Smooth muscle cell (in vitro differentiated cells): Measurements from ENCODE around the gene MRPS21. TPM values are rescaled to one million over a fixed set of nuclear protein-coding genes. Genes with fewer than 3 reads are reported as not detected.

ENCODE experiments used
- DNase-seq: peaks from one replicate; lab custom pipeline; 2025; ENCODE audit not compliant: unreplicated experiment; lab: John Stamatoyannopoulos, UW
- H2AFZ ChIP-seq: fragments of 200-600 bp; sonication (generic); 2 replicates; pipeline ENCODE4 v1.6.0; 2016; ENCODE audit warnings: antibody characterized with exemption, low read depth, mild to moderate bottlenecking
- H3F3A ChIP-seq: fragments of 200-600 bp; sonication (generic); 2 replicates; pipeline ENCODE4 v1.6.0; 2017; ENCODE audit warnings: antibody characterized with exemption, low read depth
- H3K27ac ChIP-seq: fragments of 200-600 bp; sonication (generic); 2 replicates; pipeline ENCODE4 v1.5.1; 2016; ENCODE audit warnings: low read depth, mild to moderate bottlenecking
- H3K27me3 ChIP-seq: fragments of 200-600 bp; sonication (generic); 2 replicates; pipeline ENCODE4 v1.6.1; 2016; ENCODE audit warnings: low read depth, mild to moderate bottlenecking
- H3K36me3 ChIP-seq: fragments of 200-600 bp; sonication (generic); 2 replicates; pipeline ENCODE4 v1.5.1; 2016; ENCODE audit warnings: low read depth
- H3K4me1 ChIP-seq: fragments of 200-600 bp; sonication (generic); 2 replicates; pipeline ENCODE4 v1.5.1; 2016; ENCODE audit warnings: low read depth
- H3K4me2 ChIP-seq: fragments of 200-600 bp; sonication (generic); 2 replicates; pipeline ENCODE4 v1.6.0; 2016; ENCODE audit warnings: mild to moderate bottlenecking
- H3K4me3 ChIP-seq: fragments of 200-600 bp; sonication (generic); 2 replicates; pipeline ENCODE4 v1.5.1; 2016; ENCODE audit warnings: mild to moderate bottlenecking
- H3K79me2 ChIP-seq: fragments of 200-600 bp; sonication (generic); 2 replicates; pipeline ENCODE4 v1.6.0; 2016; ENCODE audit warnings: low read depth, mild to moderate bottlenecking
- H3K9ac ChIP-seq: fragments of 200-600 bp; sonication (generic); 2 replicates; pipeline ENCODE4 v1.6.0; 2016; ENCODE audit warnings: low read depth
- H3K9me3 ChIP-seq: fragments of 200-600 bp; sonication (generic); replicated peaks from 2 replicates; pipeline ENCODE4 v1.5.1; 2016; ENCODE audit warnings: low read depth
- H4K20me1 ChIP-seq: fragments of 200-600 bp; sonication (generic); 2 replicates; pipeline ENCODE4 v1.6.0; 2016; ENCODE audit warnings: low read depth
- CTCF ChIP-seq: fragments of 200-600 bp; sonication (generic); IDR thresholded peaks from 2 replicates; pipeline ENCODE4 v1.5.1; 2017; ENCODE audit warnings: borderline replicate concordance, mild to moderate bottlenecking, antibody characterized with exemption; ENCODE audit not compliant: insufficient read depth, poor library complexity, severe bottlenecking
- whole genome bisulfite sequencing: methylation state at CpG from one replicate; pipeline ENCODE4 v1.1.7; 2016; ENCODE audit warnings: low lambda C conversion rate; 5-methylcytosine and 5-hydroxymethylcytosine counted together
- polyA plus RNA-seq: library from polyadenylated mRNA; unstranded; fragments of >200 nt; fragmentation: Nextera tagmentation; extraction: Ambion mirVana; gene quantifications from 2 replicates; pipeline ENCODE4 v1.2.1, GENCODE V29; 2016
- total RNA-seq: library from RNA; depleted of rRNA; stranded (reverse); fragments of >200 nt; gene quantifications from 2 replicates; pipeline ENCODE4 v1.2.3, GENCODE V29; 2014

MRPS21 gene
- total RNA-seq, result 53.8 and 54.4 TPM in 2 replicates
- polyA plus RNA-seq, result 83.4 and 85.9 TPM in 2 replicates

GRCh38 chr1:150293433-150294253 is at the start of gene MRPS21:
TSS of gene MRPS21 (plus strand) at chr1:150293861. CDS start at chr1:150294367, 506 bp downstream.
- Histone ChIP-seq H3K4me1 (peaks cover 4% of the 10 kb centered on the region), H3K27me3 (no peaks in the 10 kb centered on the region), H3K36me3 (no peaks in the 10 kb centered on the region), H3K4me3 (peak within 1 kb of the TSS; percentile 71), H3K27ac (peak within 1 kb of the TSS; percentile 88), H3K4me2 (peak within 1 kb of the TSS; percentile 85), H3K9me3 (no peaks in the 10 kb centered on the region), H3K79me2 (peaks cover 22% of the 10 kb centered on the region), H3K9ac (peak within 1 kb of the TSS; percentile 82), H3F3A (no peaks in the 10 kb centered on the region), H2AFZ (peak within 1 kb of the TSS; percentile 83), H4K20me1 (no peaks in the 10 kb centered on the region)
- WGBS, result 12% methylated on average over 43 of the region's 43 CpGs
- DNase-seq, result peak; percentile 24
- no peak for TF ChIP-seq CTCF

GRCh38 chr1:150249936-150250335 is 43.7 kb upstream of the MRPS21 start:
- Histone ChIP-seq H3K27me3 (no peaks in the 10 kb centered on the region), H4K20me1 (no peaks in the 10 kb centered on the region), H3K9me3 (no peaks in the 10 kb centered on the region), H3K36me3 (no peaks in the 10 kb centered on the region), H3K79me2 (no peaks in the 10 kb centered on the region), H3K9ac (no peak overlapping the region), H2AFZ (no peak overlapping the region), H3F3A (no peaks in the 10 kb centered on the region), H3K4me2 (no peak overlapping the region), H3K27ac (no peak overlapping the region), H3K4me3 (no peak overlapping the region), H3K4me1 (no peaks in the 10 kb centered on the region)
- no peak for TF ChIP-seq CTCF
- DNase-seq, result no peak
- WGBS, result 83% methylated on average over 2 of the region's 2 CpGs

- no peaks in the 10 kb centered on the region for H3K79me2 ChIP-seq
- peak overlapping the region; percentile 44 for H3K4me3 ChIP-seq
- H3F3A ChIP-seq, result no peaks in the 10 kb centered on the region
- peak overlapping the region; percentile 5 for H3K27ac ChIP-seq
- peak overlapping the region; percentile 86 for H3K4me2 ChIP-seq
- DNase-seq, result no peak
- no peaks in the 10 kb centered on the region for H4K20me1 ChIP-seq
- H3K27me3 ChIP-seq, result no peaks in the 10 kb centered on the region
- no peak for TF ChIP-seq CTCF
- whole genome bisulfite sequencing, result 3% methylated on average over 1 of the region's 1 CpG
- H3K36me3 ChIP-seq, result no peaks in the 10 kb centered on the region
- no peaks in the 10 kb centered on the region for H3K9me3 ChIP-seq
- peak overlapping the region; percentile 75 for H2AFZ ChIP-seq
- no peak overlapping the region for H3K9ac ChIP-seq
- peaks cover 18% of the 10 kb centered on the region for H3K4me1 ChIP-seq
Measured at GRCh38 chr1:150256198-150256553, 37.5 kb upstream of the MRPS21 start.
